Activated CD8-positive, alpha-beta T cell treated with anti-CD3 and anti-CD28 coated beads, Interleukin-2, amount 10 ng/mL, durations not matched to agents 7 days and 5 days (primary cell): Measurements from ENCODE around the gene DCAF8. TPM values are rescaled to one million over a fixed set of nuclear protein-coding genes. Genes with fewer than 3 reads are reported as not detected.

Experiments
- ATAC-seq: fragments of 150-1000 bp; cut with Tn5 transposase; one replicate; pipeline ENCODE4 v1.10.0; 2021; ENCODE audit warnings: moderate library complexity
- CTCF ChIA-PET: fragments of 350-600 bp; sonication (Branson Sonifier 250); formaldehyde crosslinking; loops from one replicate; lab custom pipeline; 2021; ENCODE audit warnings: antibody characterized with exemption; lab: Charles Lee
- POLR2A ChIA-PET: fragments of 350-600 bp; sonication (Branson Sonifier 250); formaldehyde crosslinking; loops from one replicate; lab custom pipeline; 2021; ENCODE audit warnings: antibody characterized with exemption; lab: Charles Lee
- DNase-seq: peaks from one replicate; pipeline ENCODE4 v3.0.0-alpha.2; 2020
- H3K27ac Mint-ChIP-seq: one replicate; pipeline ENCODE4 v1.8.0; 2021; ENCODE audit warnings: mild to moderate bottlenecking, mixed read lengths
- H3K27me3 Mint-ChIP-seq: one replicate; pipeline ENCODE4 v1.8.0; 2021; ENCODE audit warnings: low read depth, mixed read lengths
- H3K36me3 Mint-ChIP-seq: one replicate; pipeline ENCODE4 v1.8.0; 2021; ENCODE audit warnings: low read depth, mixed read lengths
- H3K4me1 Mint-ChIP-seq: one replicate; pipeline ENCODE4 v1.8.0; 2021; ENCODE audit warnings: low read depth, mixed read lengths
- H3K4me3 Mint-ChIP-seq: one replicate; pipeline ENCODE4 v1.8.0; 2021; ENCODE audit warnings: mild to moderate bottlenecking, mixed read lengths
- H3K9me3 Mint-ChIP-seq: one replicate; pipeline ENCODE4 v1.8.0; 2022; ENCODE audit warnings: mixed read lengths; ENCODE audit not compliant: insufficient read depth
- total RNA-seq, 2 experiments: library from RNA; stranded (reverse); gene quantifications; one replicate each; pipeline ENCODE4 v1.2.3, GENCODE V29; 2021

The DCAF8 gene
- total RNA-seq, 2 experiments from 2014 or later, result 81.9 to 85.9 TPM

GRCh38 chr1:160186729-160187128 is 75.6 kb downstream of the DCAF8 start:
- H3K4me1 Mint-ChIP-seq, result no peaks in the 10 kb centered on the region
- ATAC-seq, result no peak
- no peaks in the 10 kb centered on the region for H3K36me3 Mint-ChIP-seq
- ChIA-PET CTCF (interaction anchor here (1.0 to 1.1 kb wide), 2 partner anchors 86 to 108 kb away, joined by 3 read pairs; no protein-coding TSS in a partner anchor), POLR2A (no interaction called here)
- DNase-seq, result no peak
- no peak overlapping the region for H3K4me3 Mint-ChIP-seq
- H3K27ac Mint-ChIP-seq, result no peak overlapping the region
- H3K27me3 Mint-ChIP-seq, result peaks cover 10% of the 10 kb centered on the region
- H3K9me3 Mint-ChIP-seq, result no peaks in the 10 kb centered on the region

DNA sequence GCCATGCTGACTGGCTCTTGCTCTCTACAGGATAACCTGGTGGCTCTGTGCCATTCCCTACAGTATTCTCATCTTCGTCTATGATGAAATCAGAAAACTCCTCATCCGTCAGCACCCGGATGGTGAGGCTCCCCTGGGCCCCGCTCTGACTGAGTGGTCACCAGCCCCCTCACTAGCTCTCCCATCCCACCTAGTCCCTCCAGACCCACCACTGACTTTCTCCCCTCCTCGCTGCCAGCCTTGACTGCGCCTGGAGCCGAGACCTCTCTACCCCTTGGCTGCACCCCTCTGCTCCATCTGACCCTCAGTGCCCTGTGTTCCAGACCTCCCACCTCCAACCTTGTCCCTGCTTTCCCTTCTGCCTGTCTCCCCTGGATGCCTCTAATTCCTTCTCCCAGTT is 76.1 kb downstream of the DCAF8 start:
- no peaks in the 10 kb centered on the region for H3K36me3 Mint-ChIP-seq
- no peak overlapping the region for H3K4me3 Mint-ChIP-seq
- no peaks in the 10 kb centered on the region for H3K4me1 Mint-ChIP-seq
- ATAC-seq (no peak), DNase-seq (no peak)
- ChIA-PET POLR2A (no interaction called here), CTCF (interaction anchor here (0.7 kb wide), 1 partner anchor 50 kb away, joined by 3 read pairs; no protein-coding TSS in a partner anchor)
- peaks cover 12% of the 10 kb centered on the region for H3K27me3 Mint-ChIP-seq
- no peaks in the 10 kb centered on the region for H3K9me3 Mint-ChIP-seq
- H3K27ac Mint-ChIP-seq, result no peak overlapping the region

DNA sequence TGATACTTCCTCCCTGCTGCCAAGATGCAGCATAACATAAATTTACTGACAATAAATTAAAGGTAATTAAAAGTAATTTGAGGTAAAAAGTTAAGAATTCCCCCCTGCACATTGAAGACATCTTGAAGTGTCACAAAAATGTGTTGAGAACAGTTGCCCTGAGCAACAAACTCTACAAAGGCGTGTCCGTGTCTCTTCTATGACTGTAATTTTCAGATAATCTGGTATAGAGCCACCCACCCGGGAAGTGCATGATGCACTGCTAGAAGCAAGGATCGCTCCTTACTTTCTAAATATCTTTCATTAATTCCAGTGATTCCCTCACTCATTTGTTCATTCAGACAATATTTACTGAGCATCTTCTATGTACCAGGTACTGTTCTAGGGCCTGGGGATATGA is 83.0 kb downstream of the DCAF8 start:
- ChIA-PET CTCF (interaction anchor here (0.7 kb wide), 1 partner anchor 71 kb away, joined by 3 read pairs; no protein-coding TSS in a partner anchor), POLR2A (no interaction called here)
- Mint-ChIP-seq H3K4me3 (no peak overlapping the region), H3K9me3 (no peaks in the 10 kb centered on the region), H3K27me3 (peaks cover 28% of the 10 kb centered on the region), H3K4me1 (no peaks in the 10 kb centered on the region), H3K36me3 (no peaks in the 10 kb centered on the region), H3K27ac (no peak overlapping the region)
- ATAC-seq (no peak), DNase-seq (no peak)

DNA sequence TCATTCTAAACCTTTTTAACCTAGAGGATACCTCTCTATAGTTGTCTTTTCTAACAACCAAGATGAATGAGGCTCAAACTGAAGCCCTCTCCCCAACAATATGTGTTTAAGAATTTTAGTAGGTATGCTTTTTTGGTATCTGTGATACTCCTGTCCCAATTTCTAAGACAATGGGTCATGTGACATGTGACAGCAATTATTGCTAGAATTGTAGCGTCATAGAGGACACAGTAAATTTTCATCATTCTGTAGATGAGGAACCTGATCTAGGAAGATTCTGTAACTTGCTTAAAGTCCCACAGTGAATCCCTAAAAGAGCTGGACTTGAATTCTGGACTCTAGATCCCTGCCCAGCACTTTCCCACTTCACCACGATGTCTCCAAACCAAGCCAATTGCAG is 83.6 kb downstream of the DCAF8 start:
- H3K27me3 Mint-ChIP-seq, result peaks cover 29% of the 10 kb centered on the region
- ATAC-seq (no peak), DNase-seq (no peak)
- H3K4me1 Mint-ChIP-seq, result no peaks in the 10 kb centered on the region
- no peaks in the 10 kb centered on the region for H3K36me3 Mint-ChIP-seq
- no peak overlapping the region for H3K4me3 Mint-ChIP-seq
- no peak overlapping the region for H3K27ac Mint-ChIP-seq
- ChIA-PET CTCF (no interaction called here), POLR2A (no interaction called here)
- H3K9me3 Mint-ChIP-seq, result no peaks in the 10 kb centered on the region

DNA sequence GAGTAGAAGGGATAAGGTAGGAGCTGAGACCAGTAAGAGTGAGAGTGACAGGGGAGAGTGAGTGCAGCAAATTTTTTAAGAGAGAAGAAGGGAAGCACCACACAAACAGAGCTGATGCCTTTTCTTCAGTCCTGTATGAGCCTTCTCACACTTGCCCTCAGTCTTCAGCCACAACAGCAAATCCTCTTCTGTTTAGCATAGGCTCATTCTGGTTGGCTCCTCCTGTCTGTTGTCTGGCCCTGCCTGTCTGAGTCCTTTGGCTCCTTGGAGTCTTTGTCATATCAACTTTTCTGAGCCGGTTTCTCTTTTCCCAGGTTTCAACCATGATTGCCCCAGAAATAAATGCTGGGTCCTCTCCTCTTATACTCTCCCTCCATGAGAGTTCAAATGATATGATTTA is 84.7 kb downstream of the DCAF8 start:
- no peaks in the 10 kb centered on the region for H3K9me3 Mint-ChIP-seq
- ChIA-PET POLR2A (no interaction called here), CTCF (interaction anchor here (0.6 kb wide), 1 partner anchor 30 kb away, joined by 3 read pairs; no protein-coding TSS in a partner anchor)
- H3K4me3 Mint-ChIP-seq, result no peak overlapping the region
- no peak overlapping the region for H3K27ac Mint-ChIP-seq
- ATAC-seq (no peak), DNase-seq (no peak)
- no peaks in the 10 kb centered on the region for H3K36me3 Mint-ChIP-seq
- H3K27me3 Mint-ChIP-seq, result peaks cover 31% of the 10 kb centered on the region
- no peaks in the 10 kb centered on the region for H3K4me1 Mint-ChIP-seq

DNA sequence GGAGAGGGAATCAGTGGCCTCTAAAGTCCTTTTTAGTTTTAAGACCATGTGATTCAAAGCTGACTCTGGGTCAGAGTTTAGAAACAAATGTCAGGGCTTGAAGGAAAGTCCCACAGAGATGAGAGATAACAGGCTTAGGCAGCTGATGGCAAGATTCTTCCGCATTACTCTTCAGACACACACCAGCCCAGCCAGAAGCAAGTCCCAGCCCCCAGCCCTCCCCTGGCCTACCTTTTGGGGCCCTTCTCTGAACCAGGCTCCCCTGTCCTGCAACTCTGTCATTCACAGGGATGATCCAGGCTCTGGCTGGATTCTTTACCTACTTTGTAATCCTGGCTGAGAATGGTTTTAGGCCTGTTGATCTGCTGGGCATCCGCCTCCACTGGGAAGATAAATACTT is 85.1 kb downstream of the DCAF8 start:
- no peak for DNase-seq
- ATAC-seq, result no peak
- Mint-ChIP-seq H3K27ac (no peak overlapping the region), H3K36me3 (no peaks in the 10 kb centered on the region), H3K4me1 (no peaks in the 10 kb centered on the region), H3K4me3 (no peak overlapping the region), H3K9me3 (no peaks in the 10 kb centered on the region), H3K27me3 (peaks cover 34% of the 10 kb centered on the region)
- ChIA-PET CTCF (interaction anchor here (0.6 kb wide), 1 partner anchor 30 kb away, joined by 3 read pairs; no protein-coding TSS in a partner anchor), POLR2A (no interaction called here)

- no peak for DNase-seq
- H3K36me3 Mint-ChIP-seq, result no peaks in the 10 kb centered on the region
- ChIA-PET POLR2A (no interaction called here), CTCF (interaction anchor here (1.7 kb wide), 1 partner anchor 120 kb away, joined by 5 read pairs; no protein-coding TSS in a partner anchor)
- peaks cover 16% of the 10 kb centered on the region for H3K4me1 Mint-ChIP-seq
- no peak overlapping the region for H3K27ac Mint-ChIP-seq
- no peaks in the 10 kb centered on the region for H3K9me3 Mint-ChIP-seq
- peaks cover 27% of the 10 kb centered on the region for H3K27me3 Mint-ChIP-seq
- ATAC-seq, result no peak
- no peak overlapping the region for H3K4me3 Mint-ChIP-seq
These were observed 90.4 kb downstream of the DCAF8 start for GRCh38 chr1:160171980-160172379.

GRCh38 chr1:160171354-160171753 is 91.0 kb downstream of the DCAF8 start:
- peaks cover 30% of the 10 kb centered on the region for H3K27me3 Mint-ChIP-seq
- H3K27ac Mint-ChIP-seq, result no peak overlapping the region
- no peak overlapping the region for H3K4me3 Mint-ChIP-seq
- H3K36me3 Mint-ChIP-seq, result no peaks in the 10 kb centered on the region
- H3K9me3 Mint-ChIP-seq, result no peaks in the 10 kb centered on the region
- ATAC-seq, result no peak
- no peak for DNase-seq
- H3K4me1 Mint-ChIP-seq, result peaks cover 19% of the 10 kb centered on the region
- ChIA-PET CTCF (interaction anchor here (1.7 kb wide), 1 partner anchor 120 kb away, joined by 5 read pairs; no protein-coding TSS in a partner anchor), POLR2A (no interaction called here)

DNA sequence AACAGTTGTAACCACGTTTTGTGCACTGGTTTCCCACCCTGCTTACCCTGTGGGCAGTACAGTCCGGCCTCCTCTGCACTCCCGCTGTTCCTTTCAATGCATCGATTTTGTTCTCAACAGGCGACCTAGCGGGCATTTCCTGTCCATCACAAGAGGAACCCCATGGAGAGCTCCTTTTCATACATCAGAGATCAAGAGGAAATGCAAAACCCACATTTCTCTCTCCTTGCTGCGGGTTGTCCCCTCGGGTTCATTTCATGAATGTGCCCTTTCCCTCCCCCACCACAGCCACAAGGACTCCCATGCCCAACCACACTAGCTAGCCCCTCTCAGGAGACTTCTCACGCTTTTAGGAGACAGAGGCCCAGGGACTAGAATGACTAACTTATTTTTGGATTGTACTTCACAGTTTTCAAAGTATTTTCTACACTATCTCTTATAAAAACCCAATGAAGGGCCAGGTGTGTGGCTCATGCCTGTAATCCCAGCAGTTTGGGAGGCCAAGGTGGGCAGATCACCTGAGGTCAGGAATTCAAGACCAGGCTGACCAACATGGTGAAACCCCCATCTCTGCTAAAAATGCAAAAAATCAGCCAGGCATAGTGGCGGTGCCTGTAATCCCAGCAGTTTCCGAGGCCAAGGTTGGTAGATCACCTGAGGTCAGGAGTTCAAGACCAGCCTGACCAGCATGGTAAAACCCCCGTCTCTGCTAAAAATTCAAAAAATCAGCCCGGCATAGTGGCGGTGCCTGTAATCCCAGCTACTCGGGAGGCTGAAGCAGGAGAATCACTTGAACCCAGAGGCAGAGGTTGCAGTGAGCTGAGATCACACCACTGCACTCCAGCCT is 92.6 kb downstream of the DCAF8 start:
- Mint-ChIP-seq H3K4me1 (peaks cover 23% of the 10 kb centered on the region), H3K9me3 (no peaks in the 10 kb centered on the region), H3K27me3 (peaks cover 33% of the 10 kb centered on the region), H3K27ac (no peak overlapping the region), H3K36me3 (no peaks in the 10 kb centered on the region), H3K4me3 (no peak overlapping the region)
- ChIA-PET CTCF (interaction anchor here (0.9 to 2.3 kb wide), 6 partner anchors 68 to 206 kb away, joined by 5 to 10 read pairs (median 6); no protein-coding TSS in a partner anchor), POLR2A (interaction anchor here (0.8 kb wide), 1 partner anchor 19 kb away, joined by 3 read pairs; no protein-coding TSS in a partner anchor)
- peak; percentile 54 for DNase-seq
- peak; percentile 56 for ATAC-seq

DNA sequence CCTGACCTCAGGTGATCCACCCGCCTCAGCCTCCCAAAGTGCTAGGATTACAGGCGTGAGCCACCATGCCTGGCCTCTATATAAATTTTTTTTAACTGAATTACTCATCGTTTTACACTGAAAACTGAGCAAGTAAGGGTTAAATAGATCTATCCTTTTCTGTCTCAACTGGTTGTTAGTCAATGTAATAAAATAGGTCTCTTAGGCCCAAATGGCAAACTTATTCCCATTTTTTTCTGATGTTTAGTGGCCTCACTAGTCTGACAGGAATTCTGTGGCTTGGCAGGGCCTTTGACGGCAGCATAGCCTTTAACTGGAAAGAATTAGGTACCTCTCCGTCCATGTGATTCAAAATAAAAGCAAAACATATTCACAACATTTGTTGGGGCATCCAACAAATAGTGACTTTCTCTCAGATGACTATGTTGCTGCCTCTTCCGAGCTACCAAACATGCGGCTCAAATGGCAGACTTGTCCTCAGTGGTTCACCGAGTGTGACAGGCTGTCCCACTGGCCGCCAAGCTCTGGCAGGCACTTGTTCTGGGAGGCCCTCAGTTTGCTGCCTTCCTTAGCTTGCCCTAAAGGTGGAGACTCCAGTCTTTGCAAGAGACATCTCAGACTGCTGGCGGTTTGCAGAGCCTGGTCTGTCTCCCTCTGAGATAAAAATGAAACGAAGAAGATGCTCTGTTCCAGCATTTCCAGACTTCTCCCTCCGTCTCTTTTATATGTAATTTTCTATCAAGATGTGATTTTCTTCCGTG is 93.6 kb downstream of the DCAF8 start:
- ChIA-PET POLR2A (interaction anchor here (0.6 to 0.8 kb wide), 2 partner anchors 20 to 1112 kb away, joined by 3 read pairs; no protein-coding TSS in a partner anchor), CTCF (interaction anchor here (0.9 to 2.3 kb wide), 6 partner anchors 67 to 207 kb away, joined by 5 to 10 read pairs (median 6); no protein-coding TSS in a partner anchor)

DNA sequence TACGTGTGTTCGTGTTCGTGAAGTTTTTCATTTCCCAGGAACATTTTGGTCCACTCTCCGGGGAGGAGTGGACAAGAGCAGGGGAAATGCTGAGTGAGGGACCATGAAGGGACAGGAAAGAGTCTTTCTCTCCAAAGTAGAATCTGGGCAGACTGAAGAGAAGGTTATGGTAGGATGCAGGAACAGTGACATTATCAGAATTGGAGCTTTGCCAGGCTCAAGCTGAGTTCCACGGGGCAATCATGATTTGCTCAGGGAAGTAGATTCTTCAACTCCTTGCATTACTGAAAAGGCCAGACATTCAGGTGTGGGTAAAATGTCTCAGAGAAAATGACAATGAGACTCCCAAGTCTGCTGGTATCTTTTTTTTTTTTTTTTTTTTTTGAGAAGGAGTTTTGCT is 94.3 kb downstream of the DCAF8 start:
- DNase-seq, result no peak
- Mint-ChIP-seq H3K27ac (no peak overlapping the region), H3K9me3 (no peaks in the 10 kb centered on the region), H3K36me3 (no peaks in the 10 kb centered on the region), H3K4me1 (peaks cover 26% of the 10 kb centered on the region), H3K4me3 (no peak overlapping the region), H3K27me3 (peaks cover 33% of the 10 kb centered on the region)
- no peak for ATAC-seq
- POLR2A ChIA-PET, result interaction anchor here (0.6 kb wide), 1 partner anchor 1111 kb away, joined by 3 read pairs; no protein-coding TSS in a partner anchor
- CTCF ChIA-PET, result interaction anchor here (1.0 to 1.8 kb wide), 4 partner anchors 13 to 209 kb away, joined by 3 to 6 read pairs (median 5); no protein-coding TSS in a partner anchor

More for the DNA sequence above, 93.6 kb downstream of the DCAF8 start:
- peaks cover 23% of the 10 kb centered on the region for H3K4me1 Mint-ChIP-seq
- no peaks in the 10 kb centered on the region for H3K36me3 Mint-ChIP-seq
- no peak for ATAC-seq
- H3K27ac Mint-ChIP-seq, result no peak overlapping the region
- DNase-seq, result no peak
- H3K27me3 Mint-ChIP-seq, result peaks cover 29% of the 10 kb centered on the region
- no peaks in the 10 kb centered on the region for H3K9me3 Mint-ChIP-seq
- H3K4me3 Mint-ChIP-seq, result no peak overlapping the region
